HepG2 (cell line): ENCODE results near the gene SYT14. TPM values are rescaled to one million over a fixed set of nuclear protein-coding genes. Genes with fewer than 3 reads are reported as not detected.

Experiments used
- ATAC-seq: fragments of 200-7000 bp; cut with Tn5 transposase; 3 replicates; pipeline ENCODE4 v1.9.1; 2020; ENCODE audit warnings: mild to moderate bottlenecking, moderate library complexity
- BruUV-seq: library from RNA; stranded (reverse); fragments of 400-500 nt; replicated peaks from 2 replicates; lab custom pipeline; 2021; lab: Mats Ljungman, UMichigan
- CTCF ChIA-PET: fragments of 300-600 bp; formaldehyde crosslinking; extraction: SDS; loops from one replicate; lab custom pipeline; 2021; ENCODE audit warnings: low total read pairs, inconsistent platforms, low intra/inter-chr PET ratio; lab: Yijun Ruan, JAX
- POLR2A ChIA-PET: fragments of 350-600 bp; sonication (Branson Sonifier 250); formaldehyde crosslinking; loops from one replicate; lab custom pipeline; 2020; ENCODE audit warnings: antibody characterized with exemption, inconsistent platforms; lab: Yijun Ruan, JAX
- DNase-seq: peaks from one replicate; pipeline ENCODE4 v3.0.0-alpha.2; 2015; ENCODE audit warnings: low spot score
- FAIRE-seq: peaks from 3 replicates; lab custom pipeline; 2011; peaks lifted over from hg19 to GRCh38; lab: Jason Lieb, UNC
- H2AFZ ChIP-seq: one replicate; pipeline ENCODE4 v1.6.1; 2011; ENCODE audit warnings: low read length, inconsistent platforms
- H3K27ac ChIP-seq: fragments of 300-600 bp; 3 replicates; pipeline ENCODE4 v1.8.0; 2011; ENCODE audit warnings: mixed run types, mild to moderate bottlenecking, mixed read lengths, low read length, inconsistent platforms; ENCODE audit not compliant: insufficient read depth; ENCODE audit errors: extremely low read length
- H3K27me3 ChIP-seq, 2 experiments: fragments of 200-600 bp in 1 of 2; 2 replicates in 1 of 2; 3 replicates in 1 of 2; pipeline versions ENCODE4 v1.6.0 to v1.8.0; 2011; ENCODE audit warnings: low read length in 2 of 2, mild to moderate bottlenecking in 2 of 2, moderate library complexity in 2 of 2, inconsistent platforms in 1 of 2; ENCODE audit not compliant: insufficient read depth in 2 of 2, control insufficient read depth in 1 of 2
- H3K36me3 ChIP-seq, 2 experiments: fragments of 200-600 bp in 1 of 2; replicated peaks in 1 of 2; 2 replicates in 1 of 2; 3 replicates in 1 of 2; pipeline versions ENCODE4 v1.5.1 to v1.8.0; 2011; ENCODE audit warnings: low read length in 2 of 2, inconsistent platforms in 1 of 2; ENCODE audit not compliant: insufficient read depth in 2 of 2, control insufficient read depth in 1 of 2
- H3K4me1 ChIP-seq: 2 replicates; pipeline ENCODE4 v1.5.1; 2012; ENCODE audit warnings: low read length, inconsistent platforms; ENCODE audit not compliant: insufficient read depth
- H3K4me2 ChIP-seq: 2 replicates; pipeline ENCODE4 v1.6.0; 2011; ENCODE audit warnings: low read depth, low read length, inconsistent platforms
- H3K4me3 ChIP-seq, 3 experiments: fragments of 200-600 bp in 1 of 3; sonication (generic), shearing (Covaris generic) in 1 of 3; replicated peaks in 1 of 3; 2 replicates each; pipeline ENCODE4 v1.5.1; 2011 to 2016; ENCODE audit warnings: low read length in 3 of 3, inconsistent platforms in 2 of 3, low read depth in 2 of 3, mild to moderate bottlenecking in 2 of 3, control low read depth in 1 of 3, mixed read lengths in 1 of 3; ENCODE audit not compliant: insufficient read depth in 1 of 3
- H3K79me2 ChIP-seq: one replicate; pipeline ENCODE4 v1.6.1; 2011; ENCODE audit warnings: low read length, inconsistent platforms; ENCODE audit not compliant: insufficient read depth
- H3K9ac ChIP-seq: 2 replicates; pipeline ENCODE4 v1.6.0; 2011; ENCODE audit warnings: mild to moderate bottlenecking, low read depth, low read length, inconsistent platforms; ENCODE audit not compliant: insufficient read depth
- H3K9me3 ChIP-seq: 2 replicates; pipeline ENCODE4 v1.5.1; 2012; ENCODE audit warnings: mild to moderate bottlenecking, low read length
- H4K20me1 ChIP-seq: 2 replicates; pipeline ENCODE4 v1.6.0; 2011; ENCODE audit warnings: inconsistent platforms, mild to moderate bottlenecking, low read length, moderate library complexity; ENCODE audit not compliant: insufficient read depth
- CENPX ChIP-seq: sonication (generic); formaldehyde crosslinking; IDR thresholded peaks from 2 replicates; pipeline ENCODE4 v1.9.0; 2021; ENCODE audit warnings: mild to moderate bottlenecking, missing genetic modification reagents, moderate library complexity
- DMTF1 ChIP-seq: sonication (generic); formaldehyde crosslinking; IDR thresholded peaks from 2 replicates; pipeline ENCODE4 v1.4.0; 2020; ENCODE audit warnings: mild to moderate bottlenecking, missing genetic modification reagents
- WGBS: methylation state at CpG from one replicate; pipeline ENCODE4 v1.1.6; 2017; ENCODE audit warnings: low lambda C conversion rate; 5-methylcytosine and 5-hydroxymethylcytosine counted together
- in situ Hi-C: cut with HindIII; loops from 2 replicates; pipeline ENCODE4 v1.10.0; 2017; ENCODE audit warnings: low pct_unique_long_range_greater_than_20kb; ENCODE audit not compliant: extremely low pct_ligation_motif_present
- intact Hi-C: fragments of 100-400 bp; cut with micrococcal nuclease; formaldehyde crosslinking; loops from one replicate; pipeline ENCODE4 v1.10.0; 2022; ENCODE audit not compliant: unreplicated experiment
- polyA plus RNA-seq, 8 experiments: library from polyadenylated mRNA; depleted of rRNA in 3 of 8; stranded (reverse) in 7 of 8; unstranded in 1 of 8; fragments of >200 nt; fragmentation: Illumina TruSeq in 4 of 8; extraction: Trizol in 4 of 8; gene quantifications; 2 replicates each; pipeline versions ENCODE4 v1.2.1 to v1.2.3, GENCODE V29; 2011 to 2016; ENCODE audit warnings: low read depth in 4 of 8, missing spikeins in 1 of 8, mixed read lengths in 1 of 8; ENCODE audit not compliant: insufficient read depth in 1 of 8
- total RNA-seq, 5 experiments: library from RNA; depleted of rRNA; stranded (reverse); fragments of >200 nt; fragmentation: Illumina TruSeq; extraction: Trizol; gene quantifications; 2 replicates each; pipeline ENCODE4 v1.2.3, GENCODE V29; 2016; ENCODE audit warnings: low read depth in 1 of 5
- TF ChIP-seq, protein P1 (sequence below), 2 experiments: sonication (generic) in 1 of 2; formaldehyde crosslinking in 1 of 2; IDR thresholded peaks; 2 replicates each; pipeline versions ENCODE4 v1.4.0 to v1.6.1; 2016 to 2020; ENCODE audit warnings: borderline replicate concordance in 1 of 2, low read depth in 1 of 2, mild to moderate bottlenecking in 1 of 2, missing genetic modification reagents in 1 of 2

SYT14 gene
- total and polyA plus RNA-seq, 2 of the 13 experiments (the other 11 are each of a cell fraction or from before 2014, with no cell fraction given): not detected

DNA sequence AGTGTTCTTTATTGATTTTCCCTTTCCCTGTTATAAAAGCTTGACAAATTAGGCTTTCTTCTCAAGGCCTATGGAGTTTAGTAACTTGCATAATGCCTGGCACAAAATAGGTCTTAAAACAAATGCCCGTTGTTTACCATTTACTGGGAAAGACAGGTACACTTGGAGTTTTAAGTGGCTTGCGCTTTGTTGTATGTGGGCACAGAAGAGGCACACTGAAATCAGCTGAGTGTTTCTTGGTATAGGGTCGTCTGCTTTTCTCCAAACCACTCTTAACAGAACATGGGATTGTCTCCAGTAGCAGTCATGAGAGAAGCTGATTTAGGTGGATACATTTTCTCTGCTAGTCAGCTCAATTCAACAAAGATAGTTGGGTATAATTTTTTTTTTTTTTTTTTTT lies 132.5 kb downstream of the SYT14 start:
- Histone ChIP-seq H4K20me1 (no peaks in the 10 kb centered on the region), H3K27me3 (no peaks in the 10 kb centered on the region), H2AFZ (no peak overlapping the region), H3K9ac (no peak overlapping the region), H3K4me3 (no peak overlapping the region), H3K4me2 (no peak overlapping the region), H3K4me1 (no peaks in the 10 kb centered on the region), H3K9me3 (no peaks in the 10 kb centered on the region), H3K27ac (no peak overlapping the region), H3K79me2 (no peaks in the 10 kb centered on the region), H3K36me3 (no peaks in the 10 kb centered on the region)
- in situ Hi-C loops: no loop called here
- POLR2A ChIA-PET: no interaction called here
- ATAC-seq (no peak), FAIRE-seq (no peak), DNase-seq (no peak)
- TF ChIP-seq, protein P1, sequence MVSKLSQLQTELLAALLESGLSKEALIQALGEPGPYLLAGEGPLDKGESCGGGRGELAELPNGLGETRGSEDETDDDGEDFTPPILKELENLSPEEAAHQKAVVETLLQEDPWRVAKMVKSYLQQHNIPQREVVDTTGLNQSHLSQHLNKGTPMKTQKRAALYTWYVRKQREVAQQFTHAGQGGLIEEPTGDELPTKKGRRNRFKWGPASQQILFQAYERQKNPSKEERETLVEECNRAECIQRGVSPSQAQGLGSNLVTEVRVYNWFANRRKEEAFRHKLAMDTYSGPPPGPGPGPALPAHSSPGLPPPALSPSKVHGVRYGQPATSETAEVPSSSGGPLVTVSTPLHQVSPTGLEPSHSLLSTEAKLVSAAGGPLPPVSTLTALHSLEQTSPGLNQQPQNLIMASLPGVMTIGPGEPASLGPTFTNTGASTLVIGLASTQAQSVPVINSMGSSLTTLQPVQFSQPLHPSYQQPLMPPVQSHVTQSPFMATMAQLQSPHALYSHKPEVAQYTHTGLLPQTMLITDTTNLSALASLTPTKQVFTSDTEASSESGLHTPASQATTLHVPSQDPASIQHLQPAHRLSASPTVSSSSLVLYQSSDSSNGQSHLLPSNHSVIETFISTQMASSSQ (IDR thresholded peaks at IDR 0.05; ENCODE audit: low read depth): no peak
- TF ChIP-seq, protein P1 (CRISPR knock-in tag; IDR thresholded peaks at IDR 0.05; ENCODE audit: borderline replicate concordance): no peak
- TF ChIP-seq CENPX (CRISPR knock-in tag) (no peak), DMTF1 (no peak)
- intact Hi-C loops: no loop called here
- WGBS: 12% methylated on average over 3 of the region's 3 CpGs
- no TSS peak for BruUV-seq
- CTCF ChIA-PET: no interaction called here
